Activated T-cell treated with anti-CD3 and anti-CD28 coated beads for 1 hour (primary cell): ENCODE data around the gene SLC25A2.
A peak's percentile ranks its signal among the peaks of the same experiment; 100 is the strongest.
"Not testable (repeated sequence)": the region's sequence is repeated elsewhere in the genome, so short reads cannot be mapped to it uniquely, and the experiment has no call there.

Experiments used
- DNase-seq: peaks from one replicate; pipeline ENCODE4 v3.0.0-alpha.2; 2020; ENCODE audit warnings: low read depth

The SLC25A2 gene

DNA sequence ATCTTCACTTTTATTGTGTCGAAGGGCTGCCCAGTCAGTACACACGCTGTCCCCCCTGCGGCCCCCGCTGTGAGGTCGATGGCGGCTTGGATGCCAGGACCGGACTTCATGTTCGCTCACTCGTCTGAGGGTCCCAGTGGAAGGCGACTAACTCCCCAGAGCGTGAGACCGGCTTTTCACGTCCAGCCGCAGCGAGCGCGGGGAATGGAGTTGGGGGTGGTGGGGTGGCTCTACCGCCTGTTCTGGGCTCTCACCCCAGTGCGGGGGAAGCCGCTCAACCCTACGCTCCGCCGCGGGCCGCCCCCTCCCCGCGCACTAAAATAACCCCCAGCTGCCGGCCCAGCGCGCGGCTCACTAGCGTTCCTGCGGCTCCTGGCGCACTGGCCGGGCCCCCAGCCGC is at the start of gene SLC25A2:
Gene SLC25A2, minus strand, starts transcription at position 294 of the 400 bp plus-strand sequence. Its CDS starts 184 bp downstream, at position 110.
- no peak for DNase-seq

DNA sequence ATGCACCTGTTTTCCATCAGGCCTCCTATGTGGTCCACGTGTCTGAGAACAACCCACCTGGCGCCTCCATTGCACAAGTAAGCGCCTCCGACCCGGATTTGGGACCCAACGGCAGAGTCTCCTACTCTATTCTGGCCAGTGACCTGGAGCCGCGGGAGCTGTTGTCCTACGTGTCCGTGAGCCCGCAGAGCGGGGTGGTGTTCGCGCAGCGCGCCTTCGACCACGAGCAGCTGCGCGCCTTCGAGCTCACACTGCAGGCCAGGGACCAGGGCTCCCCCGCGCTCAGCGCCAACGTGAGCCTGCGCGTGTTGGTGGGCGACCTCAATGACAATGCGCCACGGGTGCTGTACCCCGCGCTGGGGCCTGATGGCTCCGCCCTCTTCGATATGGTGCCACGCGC is 47.7 kb upstream of the SLC25A2 start:
- no peak for DNase-seq

DNA sequence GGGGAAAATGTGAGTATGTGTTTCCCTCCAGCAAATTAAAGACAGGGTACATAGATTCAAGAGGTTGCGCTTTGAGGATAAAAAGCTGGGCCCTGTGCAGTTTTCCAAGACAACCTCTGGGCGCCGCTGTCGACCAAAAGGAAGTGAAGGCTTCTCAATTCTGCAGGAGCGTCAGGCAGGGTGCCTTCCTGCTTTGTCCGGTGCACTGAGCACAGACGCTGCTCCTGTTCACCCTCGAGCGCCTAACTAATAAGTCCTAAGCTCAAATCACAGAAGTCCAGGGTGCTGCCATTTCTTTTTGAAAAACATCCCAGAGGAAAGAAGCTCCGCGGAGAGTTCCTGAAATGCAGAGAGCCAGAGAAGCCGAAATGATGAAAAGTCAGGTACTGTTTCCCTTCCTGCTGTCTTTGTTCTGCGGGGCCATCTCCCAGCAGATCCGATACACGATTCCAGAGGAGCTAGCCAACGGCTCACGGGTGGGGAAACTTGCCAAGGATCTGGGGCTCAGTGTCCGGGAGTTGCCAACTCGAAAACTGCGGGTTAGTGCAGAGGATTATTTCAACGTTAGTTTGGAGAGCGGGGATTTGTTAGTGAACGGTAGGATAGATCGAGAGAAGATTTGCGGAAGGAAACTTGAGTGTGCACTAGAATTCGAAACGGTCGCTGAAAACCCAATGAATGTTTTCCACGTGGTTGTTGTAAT is 46.2 kb upstream of the SLC25A2 start, which contains the start of gene PCDHGB1:
Gene PCDHGB1, plus strand, starts transcription at position 183 of the 703 bp plus-strand sequence. Its CDS starts 162 bp downstream, at position 345.
- DNase-seq = peak; percentile 11

DNA sequence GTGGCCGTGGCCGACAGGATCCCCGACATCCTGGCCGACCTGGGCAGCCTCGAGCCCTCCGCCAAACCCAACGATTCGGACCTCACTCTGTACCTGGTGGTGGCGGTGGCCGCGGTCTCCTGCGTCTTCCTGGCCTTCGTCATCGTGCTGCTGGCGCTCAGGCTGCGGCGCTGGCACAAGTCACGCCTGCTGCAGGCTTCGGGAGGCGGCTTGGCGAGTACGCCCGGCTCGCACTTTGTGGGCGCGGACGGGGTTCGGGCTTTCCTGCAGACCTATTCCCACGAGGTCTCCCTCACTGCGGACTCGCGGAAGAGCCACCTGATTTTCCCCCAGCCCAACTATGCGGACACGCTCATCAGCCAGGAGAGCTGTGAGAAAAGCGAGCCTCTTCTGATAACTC is 42.2 kb upstream of the SLC25A2 start:
- not testable (repeated sequence) for DNase-seq

DNA sequence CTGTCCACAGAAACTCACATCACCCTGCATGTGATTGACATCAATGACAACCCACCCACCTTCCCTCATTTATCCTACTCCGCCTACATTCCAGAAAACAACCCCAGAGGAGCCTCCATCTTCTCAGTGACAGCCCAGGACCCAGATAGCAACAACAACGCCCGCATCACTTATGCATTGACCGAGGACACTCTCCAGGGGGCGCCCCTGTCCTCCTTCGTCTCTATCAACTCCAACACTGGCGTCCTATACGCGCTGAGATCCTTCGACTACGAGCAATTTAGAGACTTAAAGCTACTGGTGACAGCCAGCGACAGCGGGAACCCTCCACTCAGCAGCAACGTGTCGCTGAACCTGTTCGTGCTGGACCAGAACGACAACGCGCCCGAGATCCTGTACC is 41.5 kb upstream of the SLC25A2 start:
- no peak for DNase-seq

DNA sequence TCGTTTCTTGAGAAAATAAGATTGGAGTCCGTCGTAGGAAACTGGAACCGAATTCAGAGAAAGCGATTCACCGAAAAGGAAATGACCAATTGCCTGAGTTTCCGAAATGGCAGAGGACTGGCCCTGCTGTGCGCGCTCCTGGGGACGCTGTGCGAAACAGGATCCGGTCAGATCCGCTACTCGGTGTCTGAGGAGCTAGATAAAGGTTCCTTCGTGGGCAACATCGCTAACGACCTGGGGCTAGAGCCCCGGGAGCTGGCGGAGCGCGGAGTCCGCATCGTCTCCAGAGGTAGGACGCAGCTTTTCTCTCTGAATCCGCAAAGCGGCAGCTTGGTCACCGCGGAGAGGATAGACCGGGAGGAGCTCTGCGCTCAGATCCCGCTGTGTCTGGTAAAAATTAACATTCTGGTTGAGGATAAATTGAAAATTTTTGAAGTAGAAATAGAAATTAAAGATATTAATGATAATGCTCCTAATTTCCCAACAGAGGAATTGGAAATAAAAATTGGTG is 40.2 kb upstream of the SLC25A2 start:
- no peak for DNase-seq

DNA sequence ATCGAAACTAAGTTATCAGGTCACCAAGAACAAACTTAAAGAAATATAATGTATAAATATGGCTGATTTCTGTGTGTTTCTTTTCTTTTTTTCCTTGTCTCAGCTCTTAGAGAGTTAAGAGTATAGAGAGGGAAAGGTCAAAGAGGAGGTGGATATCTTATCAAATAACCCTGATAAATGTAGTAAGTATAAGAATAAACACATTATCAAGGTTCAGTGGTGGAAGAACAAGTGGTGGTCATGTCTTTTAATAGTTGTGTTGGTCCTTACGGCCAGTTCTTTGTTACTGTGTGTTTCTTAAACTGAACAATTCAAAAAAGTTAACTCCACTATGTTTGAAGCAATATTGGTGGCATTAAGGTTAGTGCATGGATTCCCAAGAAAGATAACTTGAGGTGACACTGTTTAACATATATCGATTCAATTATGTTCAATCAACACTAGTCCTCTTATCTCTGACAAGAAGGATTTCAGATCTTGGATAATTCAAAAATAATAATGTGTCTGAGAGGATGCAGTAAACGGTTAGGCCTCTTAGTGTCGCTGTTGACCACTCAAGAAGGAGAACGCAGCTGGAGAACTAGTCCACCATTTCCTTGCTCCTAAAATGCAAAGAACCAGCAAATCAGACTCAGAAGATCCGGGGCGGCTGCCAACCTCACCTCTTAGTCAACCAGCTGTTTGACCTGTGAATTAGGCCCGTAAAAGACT is 39.5 kb upstream of the SLC25A2 start, which contains the start of gene PCDHGA3:
Gene PCDHGA3, plus strand, starts transcription at position 588 of the 711 bp plus-strand sequence. CDS start 205 bp downstream, outside the sequence.
- DNase-seq = no peak

DNA sequence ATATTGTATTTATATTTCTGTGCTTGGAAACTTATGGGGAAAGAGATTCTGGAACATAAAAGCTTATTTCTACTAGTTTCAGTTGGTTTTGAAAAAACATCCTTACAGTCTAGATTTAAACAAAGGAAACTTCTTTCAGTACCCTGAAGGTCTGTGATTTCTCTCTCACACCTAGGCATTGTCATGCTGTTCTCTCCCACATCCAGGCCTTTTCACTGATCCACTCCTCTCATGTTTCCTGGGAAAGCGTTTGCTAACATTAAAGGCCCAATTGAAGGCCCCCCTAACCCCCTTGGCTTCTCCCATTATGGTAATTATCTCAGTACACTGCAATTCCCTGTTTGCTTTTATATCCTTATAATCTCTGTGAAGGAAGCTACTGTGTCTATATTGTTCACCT is 38.9 kb upstream of the SLC25A2 start:
- DNase-seq = no peak

DNA sequence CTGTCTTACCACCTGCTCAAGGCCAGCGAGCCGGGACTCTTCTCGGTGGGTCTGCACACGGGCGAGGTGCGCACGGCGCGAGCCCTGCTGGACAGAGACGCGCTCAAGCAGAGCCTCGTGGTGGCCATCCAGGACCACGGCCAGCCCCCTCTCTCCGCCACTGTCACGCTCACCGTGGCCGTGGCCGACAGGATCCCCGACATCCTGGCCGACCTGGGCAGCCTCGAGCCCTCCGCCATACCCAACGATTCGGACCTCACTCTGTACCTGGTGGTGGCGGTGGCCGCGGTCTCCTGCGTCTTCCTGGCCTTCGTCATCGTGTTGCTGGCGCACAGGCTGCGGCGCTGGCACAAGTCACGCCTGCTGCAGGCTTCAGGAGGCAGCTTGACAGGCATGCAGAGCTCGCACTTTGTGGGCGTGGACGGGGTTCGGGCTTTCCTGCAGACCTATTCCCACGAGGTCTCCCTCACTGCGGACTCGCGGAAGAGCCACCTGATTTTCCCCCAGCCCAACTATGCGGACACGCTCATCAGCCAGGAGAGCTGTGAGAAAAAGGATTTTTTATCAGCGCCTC is 37.0 kb upstream of the SLC25A2 start:
- DNase-seq = not testable (repeated sequence)

DNA sequence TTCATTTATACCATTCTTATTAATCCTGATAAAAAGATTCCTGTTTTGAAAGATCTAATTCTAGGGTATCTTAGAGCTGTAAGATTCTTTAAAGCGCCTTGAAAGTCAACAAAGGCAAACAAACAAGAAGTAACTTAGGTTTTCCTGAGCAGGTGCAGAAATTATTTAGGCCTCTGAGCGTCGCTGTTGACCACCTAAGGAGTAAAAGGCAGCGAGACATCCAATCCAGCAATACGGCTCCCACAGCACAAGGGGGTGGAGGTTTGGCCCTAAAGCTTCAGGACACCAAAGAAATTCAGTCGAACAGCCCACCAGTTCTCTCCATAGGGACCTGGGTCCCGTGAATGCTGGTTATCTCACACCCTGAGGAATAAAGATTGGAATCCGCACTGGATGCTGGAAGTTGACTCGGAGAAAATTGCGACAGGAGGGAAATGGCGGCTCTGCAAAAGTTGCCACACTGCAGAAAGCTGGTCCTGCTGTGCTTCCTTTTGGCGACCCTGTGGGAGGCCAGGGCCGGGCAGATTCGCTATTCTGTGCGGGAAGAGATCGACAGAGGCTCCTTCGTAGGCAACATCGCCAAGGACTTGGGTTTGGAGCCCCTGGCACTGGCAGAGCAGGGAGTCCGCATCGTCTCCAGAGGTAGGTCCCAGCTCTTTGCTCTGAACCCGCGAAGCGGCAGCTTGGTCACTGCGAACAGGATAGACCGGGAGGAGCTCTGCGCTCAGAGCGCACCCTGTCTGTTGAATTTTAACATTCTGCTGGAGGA is 34.9 kb upstream of the SLC25A2 start, which contains the start of gene PCDHGA2:
Gene PCDHGA2, plus strand, starts transcription at position 223 of the 769 bp plus-strand sequence.
- no peak for DNase-seq

DNA sequence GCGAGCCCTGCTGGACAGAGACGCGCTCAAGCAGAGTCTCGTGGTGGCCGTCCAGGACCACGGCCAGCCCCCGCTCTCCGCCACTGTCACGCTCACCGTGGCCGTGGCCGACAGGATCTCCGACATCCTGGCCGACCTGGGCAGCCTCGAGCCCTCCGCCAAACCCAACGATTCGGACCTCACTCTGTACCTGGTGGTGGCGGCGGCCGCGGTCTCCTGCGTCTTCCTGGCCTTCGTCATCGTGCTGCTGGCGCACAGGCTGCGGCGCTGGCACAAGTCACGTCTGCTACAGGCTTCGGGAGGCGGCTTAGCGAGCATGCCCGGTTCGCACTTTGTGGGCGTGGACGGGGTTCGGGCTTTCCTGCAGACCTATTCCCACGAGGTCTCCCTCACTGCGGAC is 28.7 kb upstream of the SLC25A2 start:
- DNase-seq = not testable (repeated sequence)

DNA sequence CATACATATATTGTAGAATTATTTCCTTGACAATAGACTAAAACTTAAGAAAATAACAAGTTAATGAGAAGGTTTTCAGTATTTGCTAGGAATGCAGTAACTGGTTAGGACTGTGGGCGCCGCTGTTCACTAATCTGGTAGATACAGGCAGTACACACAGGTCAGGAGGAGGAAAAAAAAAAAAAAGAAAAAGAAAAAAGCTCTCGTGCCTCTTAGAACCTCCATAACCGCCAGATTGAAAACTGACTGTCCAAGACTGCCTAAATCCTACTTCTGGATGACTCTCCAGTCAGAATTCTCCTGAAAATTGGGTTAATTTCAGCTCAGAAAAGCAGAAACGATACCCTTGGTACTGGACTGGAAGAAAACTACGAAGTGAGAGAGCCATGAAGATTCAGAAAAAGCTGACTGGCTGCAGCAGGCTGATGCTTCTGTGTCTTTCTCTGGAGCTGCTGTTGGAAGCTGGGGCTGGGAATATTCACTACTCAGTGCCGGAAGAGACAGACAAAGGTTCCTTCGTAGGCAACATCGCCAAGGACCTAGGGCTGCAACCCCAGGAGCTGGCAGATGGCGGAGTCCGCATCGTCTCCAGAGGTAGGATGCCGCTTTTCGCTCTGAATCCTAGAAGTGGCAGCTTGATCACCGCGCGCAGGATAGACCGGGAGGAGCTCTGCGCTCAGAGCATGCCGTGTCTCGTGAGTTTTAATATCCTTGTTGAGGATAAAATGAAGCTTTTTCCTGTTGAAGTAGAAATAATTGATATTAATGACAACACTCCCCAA is 26.6 kb upstream of the SLC25A2 start, which contains the start of gene PCDHGA1:
Gene PCDHGA1, plus strand, starts transcription at position 216 of the 782 bp plus-strand sequence.
- DNase-seq = no peak

DNA sequence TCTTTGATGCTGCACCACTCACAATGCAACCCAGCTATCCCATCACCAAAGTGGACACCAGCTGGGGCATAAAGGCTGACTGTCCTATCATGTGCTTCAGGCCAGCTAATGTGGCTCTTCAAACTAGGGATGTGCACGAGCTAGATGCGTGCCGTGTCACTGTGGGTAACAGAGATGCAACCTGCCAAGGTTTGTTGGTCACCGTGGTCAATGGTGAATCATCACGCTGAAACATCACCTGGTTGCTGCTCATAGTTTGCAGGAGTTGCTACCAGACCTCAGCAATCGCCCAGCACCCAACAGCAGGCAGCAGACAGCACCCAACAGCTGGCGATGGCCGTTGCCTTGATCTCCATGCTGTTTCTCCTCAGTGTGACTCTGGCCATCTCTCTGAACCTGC is 24.4 kb upstream of the SLC25A2 start:
- no peak for DNase-seq

DNA sequence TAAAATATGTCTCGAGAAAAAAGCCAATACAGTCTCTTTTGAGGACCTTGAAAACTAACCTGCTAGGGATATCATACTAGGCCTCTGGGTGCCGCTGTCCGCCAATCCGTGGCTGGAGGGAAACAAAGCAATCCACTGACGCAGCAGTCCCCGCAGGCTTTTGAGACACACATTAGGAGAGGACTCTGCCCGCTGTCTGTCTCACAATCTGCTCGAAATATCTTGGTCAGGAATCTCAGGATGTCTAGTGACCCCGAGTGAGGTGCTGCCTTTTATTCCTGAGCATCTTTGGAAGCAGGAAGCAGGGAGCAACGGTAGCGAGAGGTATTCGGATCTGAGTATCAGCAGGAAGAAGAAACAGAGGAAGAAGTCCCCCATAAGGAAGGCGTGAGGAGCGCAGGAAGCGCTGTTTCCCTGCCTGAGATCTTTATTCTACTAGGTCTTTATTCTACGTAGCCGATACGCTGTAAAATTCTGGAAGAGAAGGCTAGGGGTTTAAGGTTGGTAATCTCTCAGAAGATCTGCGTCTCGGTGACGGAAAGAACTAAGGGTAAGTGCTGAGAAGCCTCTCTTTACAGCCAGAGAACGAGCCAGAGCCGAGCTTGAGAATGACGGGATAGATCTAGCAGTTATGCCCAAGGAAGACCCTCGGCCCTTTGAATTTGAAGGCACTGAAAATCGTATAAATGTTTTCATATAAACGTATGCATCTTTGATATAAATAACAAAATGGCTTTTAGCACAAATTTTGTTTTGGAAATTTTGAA is 22.4 kb upstream of the SLC25A2 start:
- DNase-seq = peak; percentile 50

DNA sequence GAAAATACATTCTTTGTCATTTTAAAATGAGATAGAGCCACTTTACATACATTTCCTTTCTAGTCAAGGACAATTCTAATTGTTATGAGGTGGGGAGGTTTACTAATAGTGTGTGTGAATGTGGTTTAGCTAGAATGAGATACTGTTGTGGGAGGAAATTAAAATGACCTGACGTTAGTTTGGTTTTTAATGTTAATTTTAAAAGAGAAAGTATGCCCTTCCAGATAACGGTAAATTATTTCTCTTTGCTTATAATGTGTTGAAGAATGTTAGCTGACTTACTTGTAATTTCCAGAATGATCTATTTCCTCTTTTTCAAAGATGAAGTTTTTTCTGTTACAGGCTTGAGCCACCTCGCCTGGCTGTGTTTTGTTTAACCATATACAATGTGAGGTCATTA is 18.4 kb upstream of the SLC25A2 start:
- DNase-seq = no peak

DNA sequence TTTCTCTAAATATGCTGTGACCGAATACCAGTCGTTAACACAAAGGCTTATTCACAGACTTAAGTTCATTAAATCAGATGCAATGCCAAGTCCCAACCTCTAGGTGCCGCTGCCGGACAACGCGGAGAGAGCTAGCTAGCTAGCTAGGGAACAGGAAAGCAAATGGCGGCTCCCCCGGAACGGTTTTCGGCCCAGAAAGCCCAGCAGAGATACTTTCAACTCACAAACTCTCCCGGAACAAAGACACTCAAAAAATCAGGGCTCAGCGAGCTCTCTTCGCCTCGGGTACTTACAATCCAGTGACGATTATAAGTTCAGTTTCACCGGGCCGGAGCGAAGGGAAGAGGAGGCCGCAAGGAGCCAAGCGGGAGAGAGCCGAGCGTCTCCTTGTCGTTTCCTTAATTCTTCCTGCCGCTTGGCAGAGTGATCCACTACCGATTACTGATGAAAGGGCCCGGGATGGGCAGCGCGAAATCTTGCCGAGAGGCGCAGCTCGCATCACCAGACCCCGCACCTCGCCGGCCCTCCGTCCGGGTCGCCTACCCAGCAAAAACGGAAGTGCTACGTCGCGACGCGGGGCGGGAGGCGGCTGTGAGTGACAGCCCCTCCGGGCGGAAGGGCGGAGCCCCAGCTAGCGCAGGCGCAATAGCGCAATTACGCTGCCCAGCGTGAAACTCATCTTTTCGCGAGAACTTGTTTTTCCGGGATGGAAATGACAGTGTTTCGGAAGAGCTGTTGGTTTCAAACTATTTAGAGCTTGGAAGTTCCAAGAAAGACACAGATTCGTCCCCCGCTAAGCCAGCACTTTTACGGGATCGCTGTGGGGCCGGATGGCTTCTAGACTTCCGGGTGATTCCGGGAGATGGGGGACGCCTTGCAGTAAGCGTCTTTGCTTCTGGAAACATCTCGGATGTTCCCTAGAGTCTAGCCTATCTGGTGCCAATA is 16.6 kb upstream of the SLC25A2 start, which contains the start of gene TAF7:
Gene TAF7, minus strand, starts transcription at position 560 of the 945 bp plus-strand sequence. CDS start 740 bp downstream, outside the sequence.
- DNase-seq = peak; percentile 88

DNA sequence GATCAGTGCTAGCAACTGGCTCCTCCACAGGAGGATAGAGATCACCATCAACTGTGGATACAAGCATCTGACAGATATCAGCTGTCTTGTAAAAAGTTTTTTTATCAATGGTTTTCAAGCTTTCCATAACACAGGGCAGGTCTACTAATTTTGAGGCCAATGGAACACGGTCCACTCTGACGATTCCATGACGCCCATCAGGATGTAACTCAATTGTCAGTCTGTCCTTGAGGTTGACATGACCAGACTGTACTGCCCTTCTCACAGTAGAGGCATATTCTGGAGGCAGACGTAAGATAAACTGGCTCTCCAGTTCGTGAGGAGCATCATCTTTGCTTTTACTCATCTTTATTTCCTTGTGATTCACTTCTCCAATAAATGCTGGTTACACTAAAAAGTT is 15.8 kb upstream of the SLC25A2 start:
- DNase-seq = no peak

DNA sequence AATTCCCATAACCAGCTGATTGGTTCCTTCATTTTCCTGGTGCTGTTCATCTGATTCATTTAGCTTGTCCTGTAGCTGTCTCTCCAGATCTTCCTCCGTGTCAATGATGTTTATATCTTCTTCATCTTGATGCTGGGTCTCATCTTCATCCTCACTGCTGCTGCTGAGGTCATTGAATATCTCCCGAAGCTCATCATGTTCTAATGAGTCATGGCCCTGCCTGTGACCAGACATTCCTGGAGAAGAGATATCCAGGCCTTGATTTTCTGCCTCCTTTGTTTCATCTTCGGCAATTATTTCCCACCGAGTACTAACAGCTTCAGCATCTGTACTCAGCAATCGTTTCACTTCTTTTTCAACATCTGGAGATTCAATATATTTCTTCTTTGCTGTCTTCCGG is 15.4 kb upstream of the SLC25A2 start:
- DNase-seq = no peak

DNA sequence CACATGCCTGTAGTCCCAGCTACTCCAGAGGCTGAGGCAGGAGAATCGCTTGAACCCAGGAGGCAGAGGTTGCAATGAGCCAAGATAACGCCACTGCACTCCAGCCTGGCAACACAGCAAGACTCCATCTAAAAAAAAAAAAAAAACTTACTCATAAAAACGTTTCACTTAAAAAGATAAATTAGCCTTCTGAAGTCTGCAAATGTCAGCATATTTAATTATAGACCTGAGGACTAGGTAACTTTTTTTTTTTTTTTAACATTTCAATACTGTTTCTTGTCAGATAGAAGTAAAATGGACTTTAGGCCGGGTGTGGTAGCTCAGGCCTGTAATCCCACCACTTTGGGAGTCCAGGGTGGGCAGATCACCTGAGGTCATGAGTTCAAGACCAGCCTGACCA is 13.1 kb upstream of the SLC25A2 start:
- not testable (repeated sequence) for DNase-seq
